ENCODE data around the gene SPATA3.
"Not testable (repeated sequence)": the region's sequence is repeated elsewhere in the genome, so short reads cannot be mapped to it uniquely, and the experiment has no call there.

SPATA3 gene

GRCh38 chr2:230995821-230996220 lies at the start of gene SPATA3:
SPATA3 (plus strand) TSS chr2:230996121; CDS start chr2:230996234, 113 bp downstream.
- no peak for FAIRE-seq

- FAIRE-seq = no peak
Observed at GRCh38 chr2:230946429-230947234, 49.3 kb upstream of the SPATA3 start.

GRCh38 chr2:230947235-230947576 lies 48.7 kb upstream of the SPATA3 start:
- FAIRE-seq = no peak

GRCh38 chr2:230947908-230948365 lies 48.0 kb upstream of the SPATA3 start:
- FAIRE-seq = no peak

- FAIRE-seq = no peak
Observed at GRCh38 chr2:230949966-230950873, 45.7 kb upstream of the SPATA3 start.

GRCh38 chr2:230950874-230951339 lies 45.0 kb upstream of the SPATA3 start:
- FAIRE-seq = no peak

- no peak for FAIRE-seq
Observed at GRCh38 chr2:230951396-230951795, 44.5 kb upstream of the SPATA3 start.

- FAIRE-seq = no peak
Observed at GRCh38 chr2:230952226-230952956, 43.5 kb upstream of the SPATA3 start.

GRCh38 chr2:230953845-230954244 lies 42.1 kb upstream of the SPATA3 start:
- FAIRE-seq = no peak

GRCh38 chr2:230954746-230955145 lies 41.2 kb upstream of the SPATA3 start:
- FAIRE-seq = no peak

GRCh38 chr2:230955163-230955737 lies 40.7 kb upstream of the SPATA3 start:
- no peak for FAIRE-seq

- FAIRE-seq = no peak
Observed at GRCh38 chr2:230956827-230957755, 38.8 kb upstream of the SPATA3 start.

- FAIRE-seq = peak; percentile 22
Observed at GRCh38 chr2:230957756-230958391, 38.0 kb upstream of the SPATA3 start.

- no peak for FAIRE-seq
Observed at GRCh38 chr2:230958820-230959756, 36.8 kb upstream of the SPATA3 start.

- FAIRE-seq = no peak
Observed at GRCh38 chr2:230960026-230960425, 35.9 kb upstream of the SPATA3 start.

GRCh38 chr2:230961091-230961491 lies 34.8 kb upstream of the SPATA3 start:
- no peak for FAIRE-seq

- no peak for FAIRE-seq
Observed at GRCh38 chr2:230964136-230964730, 31.7 kb upstream of the SPATA3 start.

- no peak for FAIRE-seq
Observed at GRCh38 chr2:230967113-230967512, 28.8 kb upstream of the SPATA3 start.

- not testable (repeated sequence) for FAIRE-seq
Observed at GRCh38 chr2:230968314-230968713, 27.6 kb upstream of the SPATA3 start.
